ENCODE measurements around the gene TMTC1. TPM values are rescaled to one million over a fixed set of nuclear protein-coding genes. Genes with fewer than 3 reads are reported as not detected.

Gene TMTC1
- total and polyA plus RNA-seq, 4 donors, result 3.0 to 33.6 (median 6.0) TPM

DNA sequence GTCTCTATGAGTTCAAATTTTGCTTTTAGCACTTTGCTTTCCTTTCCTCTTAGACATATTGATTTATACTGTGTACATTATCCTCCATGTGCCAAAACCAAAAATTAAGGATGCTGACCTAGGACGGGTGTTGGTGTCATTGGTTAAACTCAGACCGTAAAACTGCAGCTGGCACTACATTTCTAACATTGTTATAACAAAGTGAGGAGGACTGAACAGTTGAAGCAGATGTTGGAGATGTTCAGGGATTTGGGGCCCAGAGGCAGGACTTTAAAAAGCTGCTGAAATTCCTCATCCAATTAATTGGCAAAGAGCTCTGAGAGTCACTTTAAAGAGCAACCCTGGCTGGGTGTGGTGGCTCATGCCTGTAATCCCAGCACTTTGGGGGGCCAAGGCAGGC is 72.4 kb downstream of the TMTC1 start:
- Histone ChIP-seq H3K4me1 (ENCODE audit: control insufficient read depth in 5 of 5, insufficient read depth in 5 of 5, low read length in 5 of 5) (peaks cover 1 to 20% (median 5%) of the 10 kb centered on the region in 5 donors), H3K4me3 (no peak overlapping the region), H3K27ac (ENCODE audit: low read depth in 1 of 2, low read length in 1 of 2) (no peak overlapping the region), H3K36me3 (ENCODE audit: control insufficient read depth in 4 of 4, insufficient read depth in 4 of 4, low read length in 4 of 4) (no peaks in the 10 kb centered on the region), H3K27me3 (ENCODE audit: control insufficient read depth in 3 of 3, insufficient read depth in 3 of 3, low read length in 2 of 3) (no peaks in the 10 kb centered on the region), H3K9me3 (ENCODE audit: control insufficient read depth in 4 of 4, insufficient read depth in 3 of 4, low read length in 3 of 4) (no peaks in the 10 kb centered on the region), H3K9ac (ENCODE audit: insufficient read depth in 1 of 2, low read length in 2 of 2) (no peak overlapping the region)
- DNase-seq (peak in 1 of 3 donors; percentile 12), ATAC-seq (ENCODE audit: insufficient read depth, low FRiP score) (no peak)
- 81 to 93% methylated on average over 2 of the region's 2 CpGs for WGBS, 2 donors
- TF ChIP-seq, protein P1, sequence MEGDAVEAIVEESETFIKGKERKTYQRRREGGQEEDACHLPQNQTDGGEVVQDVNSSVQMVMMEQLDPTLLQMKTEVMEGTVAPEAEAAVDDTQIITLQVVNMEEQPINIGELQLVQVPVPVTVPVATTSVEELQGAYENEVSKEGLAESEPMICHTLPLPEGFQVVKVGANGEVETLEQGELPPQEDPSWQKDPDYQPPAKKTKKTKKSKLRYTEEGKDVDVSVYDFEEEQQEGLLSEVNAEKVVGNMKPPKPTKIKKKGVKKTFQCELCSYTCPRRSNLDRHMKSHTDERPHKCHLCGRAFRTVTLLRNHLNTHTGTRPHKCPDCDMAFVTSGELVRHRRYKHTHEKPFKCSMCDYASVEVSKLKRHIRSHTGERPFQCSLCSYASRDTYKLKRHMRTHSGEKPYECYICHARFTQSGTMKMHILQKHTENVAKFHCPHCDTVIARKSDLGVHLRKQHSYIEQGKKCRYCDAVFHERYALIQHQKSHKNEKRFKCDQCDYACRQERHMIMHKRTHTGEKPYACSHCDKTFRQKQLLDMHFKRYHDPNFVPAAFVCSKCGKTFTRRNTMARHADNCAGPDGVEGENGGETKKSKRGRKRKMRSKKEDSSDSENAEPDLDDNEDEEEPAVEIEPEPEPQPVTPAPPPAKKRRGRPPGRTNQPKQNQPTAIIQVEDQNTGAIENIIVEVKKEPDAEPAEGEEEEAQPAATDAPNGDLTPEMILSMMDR (IDR thresholded peaks at IDR 0.05; ENCODE audit: control extremely low read depth, extremely low read depth), result no peak

DNA sequence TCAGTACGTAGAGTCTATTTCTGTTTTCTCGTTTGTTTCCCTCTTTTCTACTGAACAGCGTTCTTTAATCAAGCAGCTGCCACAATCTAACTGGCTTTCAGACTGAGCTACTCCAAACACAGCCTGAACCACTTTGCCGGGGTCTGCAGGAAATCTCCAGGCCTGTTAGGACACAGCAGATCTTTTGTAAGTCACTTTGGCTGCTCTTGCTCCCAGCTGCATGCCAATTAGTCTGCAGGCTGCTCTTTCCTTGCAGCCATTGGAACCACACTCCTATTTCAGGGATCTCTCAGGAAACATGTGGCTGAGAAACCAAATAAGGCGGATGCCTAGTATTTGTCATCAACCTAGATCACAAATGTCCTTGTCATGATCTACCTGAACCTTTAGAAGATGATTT is 73.6 kb downstream of the TMTC1 start:
- H3K4me1 ChIP-seq (ENCODE audit: control insufficient read depth in 5 of 5, insufficient read depth in 5 of 5, low read length in 5 of 5), result peaks cover 1 to 20% (median 5%) of the 10 kb centered on the region in 5 donors
- ATAC-seq (ENCODE audit: insufficient read depth, low FRiP score) (no peak), DNase-seq (peak; percentile 66 to 88 (median 83))
- no peaks in the 10 kb centered on the region for H3K27me3 ChIP-seq (ENCODE audit: control insufficient read depth in 3 of 3, insufficient read depth in 3 of 3, low read length in 2 of 3)
- H3K9ac ChIP-seq (ENCODE audit: insufficient read depth in 1 of 2, low read length in 2 of 2), result peak overlapping the region in 1 of 2 donors; percentile 63
- H3K27ac ChIP-seq (ENCODE audit: low read depth in 1 of 2, low read length in 1 of 2), result peak overlapping the region in 1 of 2 donors; percentile 1
- 56 to 62% methylated on average over 5 of the region's 5 CpGs for whole genome bisulfite sequencing, 2 donors
- H3K36me3 ChIP-seq (ENCODE audit: control insufficient read depth in 4 of 4, insufficient read depth in 4 of 4, low read length in 4 of 4), result no peaks in the 10 kb centered on the region
- no peak overlapping the region for H3K4me3 ChIP-seq
- TF ChIP-seq, protein P1 (IDR thresholded peaks at IDR 0.05; ENCODE audit: control extremely low read depth, extremely low read depth), result no peak
- no peaks in the 10 kb centered on the region for H3K9me3 ChIP-seq (ENCODE audit: control insufficient read depth in 4 of 4, insufficient read depth in 3 of 4, low read length in 3 of 4)

DNA sequence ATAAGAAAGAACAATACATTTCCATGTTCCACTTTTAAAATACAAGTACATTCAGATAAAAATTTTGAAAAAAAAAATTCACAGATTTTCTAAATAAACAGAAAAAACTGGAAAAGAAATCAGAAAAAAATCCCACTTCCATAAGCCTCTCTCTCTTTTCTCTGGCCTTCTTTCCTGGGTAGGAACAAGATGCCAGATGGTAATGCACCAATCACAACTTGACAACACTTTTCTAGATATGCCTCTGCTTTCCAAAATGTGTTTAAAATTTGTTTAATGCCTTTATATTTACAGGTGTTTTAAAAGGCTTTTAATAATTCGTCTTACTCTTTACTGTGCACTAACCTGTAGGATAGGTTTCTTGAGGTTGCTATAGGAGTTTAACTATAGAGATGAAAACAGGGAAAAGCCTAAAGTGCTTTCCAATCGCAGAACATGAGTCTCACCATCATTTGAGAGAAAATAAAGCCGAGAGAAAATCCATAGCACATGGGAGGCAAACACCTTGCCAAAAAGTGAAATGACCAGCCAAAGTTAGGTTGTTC is 74.2 kb downstream of the TMTC1 start:
- Histone ChIP-seq H3K27me3 (ENCODE audit: control insufficient read depth in 3 of 3, insufficient read depth in 3 of 3, low read length in 2 of 3) (no peaks in the 10 kb centered on the region), H3K4me1 (ENCODE audit: control insufficient read depth in 5 of 5, insufficient read depth in 5 of 5, low read length in 5 of 5) (peaks cover 1 to 19% (median 5%) of the 10 kb centered on the region in 5 donors), H3K9ac (ENCODE audit: insufficient read depth in 1 of 2, low read length in 2 of 2) (peak overlapping the region in 1 of 2 donors; percentile 63), H3K9me3 (ENCODE audit: control insufficient read depth in 4 of 4, insufficient read depth in 3 of 4, low read length in 3 of 4) (no peaks in the 10 kb centered on the region), H3K36me3 (ENCODE audit: control insufficient read depth in 4 of 4, insufficient read depth in 4 of 4, low read length in 4 of 4) (no peaks in the 10 kb centered on the region), H3K27ac (ENCODE audit: low read depth in 1 of 2, low read length in 1 of 2) (peak overlapping the region in 1 of 2 donors; percentile 1), H3K4me3 (no peak overlapping the region)
- TF ChIP-seq, protein P1 (IDR thresholded peaks at IDR 0.05; ENCODE audit: control extremely low read depth, extremely low read depth), result no peak
- WGBS, 2 donors, result 78 to 85% methylated on average over 3 of the region's 3 CpGs
- DNase-seq (peak in 2 of 3 donors; percentile 32 to 38), ATAC-seq (ENCODE audit: insufficient read depth, low FRiP score) (no peak)

DNA sequence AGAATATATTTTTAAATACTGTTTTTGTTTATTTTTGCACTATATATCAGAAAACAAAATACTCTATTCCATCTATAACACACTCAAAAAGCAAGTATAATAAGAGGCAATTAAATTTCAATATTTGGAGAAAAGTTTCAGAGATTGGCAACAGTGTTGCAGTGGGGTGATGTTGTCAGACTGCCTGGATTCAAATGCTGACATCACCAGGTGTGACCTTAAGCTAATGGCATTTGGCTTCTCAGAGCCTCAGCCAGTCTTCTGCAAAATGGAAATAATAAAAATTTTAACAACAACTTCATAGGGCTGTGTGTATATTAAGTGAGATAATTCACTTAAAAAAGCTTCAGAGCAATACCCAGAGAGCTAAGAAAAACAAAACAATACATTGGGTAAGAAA is 74.7 kb downstream of the TMTC1 start:
- peaks cover 1 to 17% (median 5%) of the 10 kb centered on the region in 5 donors for H3K4me1 ChIP-seq (ENCODE audit: control insufficient read depth in 5 of 5, insufficient read depth in 5 of 5, low read length in 5 of 5)
- H3K9ac ChIP-seq (ENCODE audit: insufficient read depth in 1 of 2, low read length in 2 of 2), result no peak overlapping the region
- H3K36me3 ChIP-seq (ENCODE audit: control insufficient read depth in 4 of 4, insufficient read depth in 4 of 4, low read length in 4 of 4), result no peaks in the 10 kb centered on the region
- H3K4me3 ChIP-seq, result no peak overlapping the region
- TF ChIP-seq, protein P1 (IDR thresholded peaks at IDR 0.05; ENCODE audit: control extremely low read depth, extremely low read depth), result no peak
- ATAC-seq (ENCODE audit: insufficient read depth, low FRiP score) (no peak), DNase-seq (no peak)
- H3K9me3 ChIP-seq (ENCODE audit: control insufficient read depth in 4 of 4, insufficient read depth in 3 of 4, low read length in 3 of 4), result no peaks in the 10 kb centered on the region
- H3K27ac ChIP-seq (ENCODE audit: low read depth in 1 of 2, low read length in 1 of 2), result no peak overlapping the region
- H3K27me3 ChIP-seq (ENCODE audit: control insufficient read depth in 3 of 3, insufficient read depth in 3 of 3, low read length in 2 of 3), result no peaks in the 10 kb centered on the region
